ENCODE data around the gene PRKCA. TPM values are rescaled to one million over a fixed set of nuclear protein-coding genes. Genes with fewer than 3 reads are reported as not detected.

PRKCA gene
- total RNA-seq, 4 donors from 2014 or later = 26.0 to 89.0 (median 32.8) TPM

- WGBS, 2 donors (ENCODE audit: low coverage in 1 of 2) = 90 to 100% methylated on average over 2 to 11 of the region's 11 CpGs
- no peak overlapping the region for H3K27ac ChIP-seq
- ATAC-seq = no peak
Measured at GRCh38 chr17:66514227-66514806, 211.9 kb downstream of the PRKCA start.

DNA sequence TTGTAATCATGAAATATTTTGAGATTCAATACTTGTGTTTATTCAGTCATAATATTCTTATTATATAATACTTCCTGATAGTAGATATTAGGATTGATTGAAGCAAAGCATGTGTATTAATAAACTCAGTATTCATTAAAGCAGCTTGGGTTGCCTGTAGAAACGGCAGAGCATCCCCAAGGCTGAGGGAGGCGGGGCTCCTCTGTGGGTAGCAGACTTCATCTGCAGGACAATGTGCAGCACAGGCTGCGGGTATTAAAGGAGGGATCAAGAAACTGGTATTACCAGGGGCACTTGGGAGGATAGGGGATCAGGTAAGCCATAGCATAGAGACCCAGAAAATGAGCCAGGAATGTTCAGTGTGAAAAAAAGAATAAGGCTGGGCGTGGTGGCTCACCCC is 213.6 kb downstream of the PRKCA start:
- Histone ChIP-seq H3K4me1 (peaks cover 0 to 32% (median 3%) of the 10 kb centered on the region in 3 donors), H3K4me3 (no peak overlapping the region), H3K27ac (no peak overlapping the region), H3K27me3 (no peaks in the 10 kb centered on the region), H3K9me3 (no peaks in the 10 kb centered on the region), H3K36me3 (no peaks in the 10 kb centered on the region)
- no peak for ATAC-seq
- WGBS, 2 donors (ENCODE audit: low coverage in 1 of 2) = 80 to 100% methylated on average over 1 to 4 of the region's 4 CpGs
- no peak for TF ChIP-seq POLR2A (IDR thresholded peaks at IDR 0.05)

More at GRCh38 chr17:66514227-66514806, 211.9 kb downstream of the PRKCA start:
- no peak for TF ChIP-seq POLR2AphosphoS5 (IDR thresholded peaks at IDR 0.05)
- no peak for TF ChIP-seq POLR2A (IDR thresholded peaks at IDR 0.05)
- TF ChIP-seq EP300 (IDR thresholded peaks at IDR 0.05) = no peak
- no peak for TF ChIP-seq CTCF (IDR thresholded peaks at IDR 0.05)
- Histone ChIP-seq H3K4me3 (no peak overlapping the region), H3K27me3 (no peaks in the 10 kb centered on the region), H3K9me3 (no peaks in the 10 kb centered on the region), H3K4me1 (peaks cover 0 to 30% (median 3%) of the 10 kb centered on the region in 3 donors), H3K36me3 (no peaks in the 10 kb centered on the region)

DNA sequence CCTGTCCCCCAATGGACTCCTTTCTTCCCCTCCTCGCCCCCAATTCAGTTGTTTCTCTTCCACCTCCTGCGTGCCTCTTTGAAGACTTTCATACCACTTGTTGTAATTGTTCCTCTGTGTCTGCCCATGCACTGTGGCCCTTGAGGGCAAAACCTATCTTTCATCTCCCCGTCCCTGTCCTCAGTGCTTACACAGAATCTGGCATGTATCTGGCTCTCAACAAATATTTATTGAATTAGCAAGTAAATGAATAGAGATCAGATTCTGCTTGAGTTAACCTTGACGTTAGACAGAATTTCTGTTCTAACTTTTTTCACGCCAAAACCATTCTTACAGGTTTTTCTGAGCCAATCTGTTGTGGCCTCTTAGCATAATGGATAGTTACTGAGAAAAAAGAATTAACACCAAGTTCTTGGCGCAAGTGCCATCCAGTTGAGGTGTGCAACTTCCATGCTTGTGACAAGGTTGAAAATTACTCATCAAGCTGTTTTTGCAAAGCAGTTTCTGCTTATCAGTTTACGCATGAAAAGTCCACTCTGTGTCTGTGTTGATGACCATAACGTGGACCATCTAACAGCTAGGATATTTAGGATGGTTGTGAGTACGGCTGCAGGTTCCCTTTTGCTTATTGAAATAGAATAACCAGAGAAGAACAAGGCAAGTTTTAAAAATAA is 215.1 kb downstream of the PRKCA start:
- H3K9me3 ChIP-seq = no peaks in the 10 kb centered on the region

DNA sequence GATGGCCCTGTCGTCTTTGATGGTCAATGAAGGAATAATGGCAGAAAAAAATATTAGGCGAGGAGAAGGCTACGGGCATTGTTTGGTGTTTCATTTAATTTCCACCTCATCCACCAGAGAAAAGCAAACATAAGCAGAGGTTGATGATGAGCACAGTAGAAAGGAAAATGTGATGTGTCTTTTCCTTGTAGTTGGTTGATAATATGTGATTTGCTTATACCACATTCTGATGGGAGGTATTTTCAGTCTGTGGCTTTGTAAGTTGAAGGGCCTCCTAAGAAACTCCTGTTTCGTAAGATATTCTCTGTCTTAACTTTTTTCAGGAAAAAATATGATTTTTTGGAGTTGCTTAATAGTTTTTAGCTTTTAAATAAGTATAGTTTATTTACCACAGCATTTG is 215.7 kb downstream of the PRKCA start:
- Histone ChIP-seq H3K27me3 (no peaks in the 10 kb centered on the region), H3K36me3 (no peaks in the 10 kb centered on the region), H3K27ac (peak overlapping the region in 1 of 4 donors; percentile 17), H3K9me3 (no peaks in the 10 kb centered on the region), H3K4me3 (no peak overlapping the region), H3K4me1 (peaks cover 7 to 49% (median 14%) of the 10 kb centered on the region in 3 donors)
- no peak for TF ChIP-seq POLR2AphosphoS5 (IDR thresholded peaks at IDR 0.05)
- TF ChIP-seq EP300 (IDR thresholded peaks at IDR 0.05) = no peak
- no peak for TF ChIP-seq CTCF (IDR thresholded peaks at IDR 0.05)
- TF ChIP-seq POLR2A (IDR thresholded peaks at IDR 0.05) = no peak
- WGBS, 2 donors (ENCODE audit: low coverage in 1 of 2) = 49 to 68% methylated on average over 4 of the region's 4 CpGs
- ATAC-seq = no peak

More for the DNA sequence above, 215.1 kb downstream of the PRKCA start:
- TF ChIP-seq POLR2AphosphoS5 (IDR thresholded peaks at IDR 0.05) (no peak), EP300 (IDR thresholded peaks at IDR 0.05) (no peak), CTCF (IDR thresholded peaks at IDR 0.05) (no peak), POLR2A (IDR thresholded peaks at IDR 0.05) (no peak)
- H3K4me3 ChIP-seq = no peak overlapping the region
- peak overlapping the region in 1 of 4 donors; percentile 17 for H3K27ac ChIP-seq
- no peak for ATAC-seq
- no peaks in the 10 kb centered on the region for H3K27me3 ChIP-seq
- H3K36me3 ChIP-seq = no peaks in the 10 kb centered on the region
- H3K4me1 ChIP-seq = peaks cover 7 to 42% (median 10%) of the 10 kb centered on the region in 3 donors
- 52 to 84% methylated on average over 8 to 9 of the region's 9 CpGs for WGBS, 2 donors (ENCODE audit: low coverage in 1 of 2)

DNA sequence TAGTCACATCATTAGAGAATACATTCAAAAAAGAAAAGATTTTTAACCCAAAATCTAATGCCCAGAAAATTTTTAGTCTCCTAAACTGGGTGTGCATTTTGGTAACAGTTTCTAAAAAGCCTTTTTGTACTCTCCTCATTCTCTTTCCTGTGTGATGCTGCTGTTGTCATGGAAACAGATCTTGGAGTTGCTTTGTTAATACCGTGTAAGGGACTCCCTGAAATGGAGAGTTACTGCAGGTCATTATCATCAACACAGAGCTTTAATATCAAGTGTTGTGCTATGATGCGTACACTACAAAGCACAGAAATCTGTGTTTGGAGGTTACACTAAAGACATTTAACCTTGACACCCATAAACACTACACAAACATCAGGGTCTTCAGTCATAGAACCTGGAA is 216.3 kb downstream of the PRKCA start:
- no peaks in the 10 kb centered on the region for H3K27me3 ChIP-seq
- H3K27ac ChIP-seq = peak overlapping the region in 1 of 4 donors; percentile 74
- H3K9me3 ChIP-seq = no peaks in the 10 kb centered on the region
- TF ChIP-seq CTCF (IDR thresholded peaks at IDR 0.05) (no peak), POLR2A (IDR thresholded peaks at IDR 0.05) (no peak), EP300 (IDR thresholded peaks at IDR 0.05) (no peak), POLR2AphosphoS5 (IDR thresholded peaks at IDR 0.05) (no peak)
- peaks cover 9 to 54% (median 14%) of the 10 kb centered on the region in 3 donors for H3K4me1 ChIP-seq
- 73 to 100% methylated on average over 1 to 2 of the region's 2 CpGs for WGBS, 2 donors (ENCODE audit: low coverage in 1 of 2)
- H3K4me3 ChIP-seq = no peak overlapping the region
- no peak for ATAC-seq
- H3K36me3 ChIP-seq = no peaks in the 10 kb centered on the region

Data from gastroesophageal sphincter (tissue), 4 donors.